OCI-LY1 (cell line): ENCODE data around the gene ANKRD33B.

Experiments
- H2AFZ ChIP-seq: fragments of 200-600 bp; sonication (generic), shearing (Covaris generic); 2 replicates; pipeline ENCODE4 v1.6.0; 2014; ENCODE audit warnings: antibody characterized with exemption, mild to moderate bottlenecking, low read length
- H3F3A ChIP-seq: fragments of 200-600 bp; sonication (generic), shearing (Covaris generic); 2 replicates; pipeline ENCODE4 v1.6.0; 2014; ENCODE audit warnings: mild to moderate bottlenecking, antibody characterized with exemption, low read length, moderate library complexity; ENCODE audit not compliant: insufficient read depth
- H3K27ac ChIP-seq: fragments of 200-600 bp; sonication (generic); 2 replicates; pipeline ENCODE4 v1.5.1; 2014; ENCODE audit warnings: low read length, mixed run types, mild to moderate bottlenecking, low read depth; ENCODE audit not compliant: poor library complexity, severe bottlenecking
- H3K27me3 ChIP-seq: fragments of 200-600 bp; sonication (generic); 2 replicates; pipeline ENCODE4 v1.6.0; 2014; ENCODE audit warnings: antibody characterized with exemption, mild to moderate bottlenecking, low read length, moderate library complexity; ENCODE audit not compliant: insufficient read depth
- H3K36me3 ChIP-seq: fragments of 200-600 bp; sonication (generic); 2 replicates; pipeline ENCODE4 v1.6.1; 2014; ENCODE audit warnings: mild to moderate bottlenecking, antibody characterized with exemption, low read length, moderate library complexity, mixed read lengths; ENCODE audit not compliant: insufficient read depth
- H3K4me1 ChIP-seq: fragments of 200-600 bp; sonication (generic); 2 replicates; pipeline ENCODE4 v1.5.1; 2014; ENCODE audit warnings: mild to moderate bottlenecking, low read length, moderate library complexity; ENCODE audit not compliant: insufficient read depth, severe bottlenecking
- H3K4me2 ChIP-seq: fragments of 200-600 bp; sonication (generic), shearing (Covaris generic); 2 replicates; pipeline ENCODE4 v1.6.1; 2014; ENCODE audit warnings: low read length
- H3K4me3 ChIP-seq: fragments of 200-600 bp; sonication (generic); 2 replicates; pipeline ENCODE4 v1.5.1; 2014; ENCODE audit warnings: low read length, low read depth, mild to moderate bottlenecking, mixed read lengths; ENCODE audit not compliant: poor library complexity, severe bottlenecking
- H3K79me2 ChIP-seq: fragments of 200-600 bp; shearing (Covaris generic); 2 replicates; pipeline ENCODE4 v1.6.1; 2016; ENCODE audit warnings: mixed run types, low read length, mixed read lengths; ENCODE audit not compliant: insufficient read depth
- H3K9ac ChIP-seq: fragments of 200-600 bp; sonication (generic), shearing (Covaris generic); 2 replicates; pipeline ENCODE4 v1.6.1; 2014; ENCODE audit warnings: mild to moderate bottlenecking, low read length, mixed read lengths
- H3K9me2 ChIP-seq: fragments of 200-600 bp; sonication (generic), shearing (Covaris generic); 2 replicates; pipeline ENCODE4 v1.6.1; 2014; ENCODE audit warnings: low read depth, mild to moderate bottlenecking, low read length, mixed read lengths
- H3K9me3 ChIP-seq: fragments of 200-600 bp; shearing (Covaris generic); 2 replicates; pipeline ENCODE4 v1.6.1; 2014; ENCODE audit warnings: low read length, mixed read lengths
- H4K20me1 ChIP-seq: fragments of 200-600 bp; sonication (generic), shearing (Covaris generic); 2 replicates; pipeline ENCODE4 v1.6.0; 2016; ENCODE audit warnings: mild to moderate bottlenecking, low read length; ENCODE audit not compliant: insufficient read depth
- EZH2 ChIP-seq: fragments of 200-600 bp; sonication (generic), shearing (Covaris generic); IDR thresholded peaks from 2 replicates; pipeline ENCODE4 v1.8.0; 2017; ENCODE audit warnings: borderline replicate concordance, mixed run types, mild to moderate bottlenecking, antibody characterized with exemption, low read length, moderate library complexity, mixed read lengths
- TF ChIP-seq, protein P1 (sequence below): fragments of 200-600 bp; sonication (generic), shearing (Covaris generic); IDR thresholded peaks from 2 replicates; pipeline ENCODE4 v1.5.1; 2017; ENCODE audit warnings: mild to moderate bottlenecking, antibody characterized with exemption, low read length, moderate library complexity, mixed read lengths

The ANKRD33B gene

DNA sequence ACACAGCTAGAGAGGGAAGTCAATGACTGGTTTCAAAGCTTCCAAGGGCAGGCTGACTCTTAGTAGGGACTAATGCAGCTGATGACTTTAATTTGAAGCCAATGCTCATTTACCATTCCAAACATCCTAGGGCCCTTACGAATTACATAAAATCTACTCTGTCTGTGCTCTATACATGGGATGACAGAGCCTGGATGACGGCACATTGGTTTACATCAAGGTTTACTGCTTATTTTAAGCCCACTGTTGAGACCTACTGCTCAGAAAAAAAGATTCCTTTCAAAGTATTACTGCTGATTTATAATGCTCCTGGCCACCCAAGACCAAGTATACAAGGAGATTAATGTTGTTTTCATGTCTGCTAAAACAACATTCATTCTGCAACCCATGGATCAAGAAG, 123.0 kb downstream of the ANKRD33B start:
- no peak overlapping the region for H3K9ac ChIP-seq
- H3K9me2 ChIP-seq: no peaks in the 10 kb centered on the region
- H3K4me2 ChIP-seq: no peak overlapping the region
- H3K9me3 ChIP-seq: no peaks in the 10 kb centered on the region
- no peaks in the 10 kb centered on the region for H3K79me2 ChIP-seq
- H2AFZ ChIP-seq: no peak overlapping the region
- TF ChIP-seq, protein P1, sequence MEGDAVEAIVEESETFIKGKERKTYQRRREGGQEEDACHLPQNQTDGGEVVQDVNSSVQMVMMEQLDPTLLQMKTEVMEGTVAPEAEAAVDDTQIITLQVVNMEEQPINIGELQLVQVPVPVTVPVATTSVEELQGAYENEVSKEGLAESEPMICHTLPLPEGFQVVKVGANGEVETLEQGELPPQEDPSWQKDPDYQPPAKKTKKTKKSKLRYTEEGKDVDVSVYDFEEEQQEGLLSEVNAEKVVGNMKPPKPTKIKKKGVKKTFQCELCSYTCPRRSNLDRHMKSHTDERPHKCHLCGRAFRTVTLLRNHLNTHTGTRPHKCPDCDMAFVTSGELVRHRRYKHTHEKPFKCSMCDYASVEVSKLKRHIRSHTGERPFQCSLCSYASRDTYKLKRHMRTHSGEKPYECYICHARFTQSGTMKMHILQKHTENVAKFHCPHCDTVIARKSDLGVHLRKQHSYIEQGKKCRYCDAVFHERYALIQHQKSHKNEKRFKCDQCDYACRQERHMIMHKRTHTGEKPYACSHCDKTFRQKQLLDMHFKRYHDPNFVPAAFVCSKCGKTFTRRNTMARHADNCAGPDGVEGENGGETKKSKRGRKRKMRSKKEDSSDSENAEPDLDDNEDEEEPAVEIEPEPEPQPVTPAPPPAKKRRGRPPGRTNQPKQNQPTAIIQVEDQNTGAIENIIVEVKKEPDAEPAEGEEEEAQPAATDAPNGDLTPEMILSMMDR: no peak
- TF ChIP-seq EZH2: no peak
- no peak overlapping the region for H3K27ac ChIP-seq
- no peaks in the 10 kb centered on the region for H3F3A ChIP-seq
- no peaks in the 10 kb centered on the region for H3K27me3 ChIP-seq
- peaks cover 17% of the 10 kb centered on the region; the same call in 1 of the 2 replicates for H3K36me3 ChIP-seq
- H4K20me1 ChIP-seq: no peaks in the 10 kb centered on the region
- no peak overlapping the region for H3K4me3 ChIP-seq
- no peaks in the 10 kb centered on the region for H3K4me1 ChIP-seq

DNA sequence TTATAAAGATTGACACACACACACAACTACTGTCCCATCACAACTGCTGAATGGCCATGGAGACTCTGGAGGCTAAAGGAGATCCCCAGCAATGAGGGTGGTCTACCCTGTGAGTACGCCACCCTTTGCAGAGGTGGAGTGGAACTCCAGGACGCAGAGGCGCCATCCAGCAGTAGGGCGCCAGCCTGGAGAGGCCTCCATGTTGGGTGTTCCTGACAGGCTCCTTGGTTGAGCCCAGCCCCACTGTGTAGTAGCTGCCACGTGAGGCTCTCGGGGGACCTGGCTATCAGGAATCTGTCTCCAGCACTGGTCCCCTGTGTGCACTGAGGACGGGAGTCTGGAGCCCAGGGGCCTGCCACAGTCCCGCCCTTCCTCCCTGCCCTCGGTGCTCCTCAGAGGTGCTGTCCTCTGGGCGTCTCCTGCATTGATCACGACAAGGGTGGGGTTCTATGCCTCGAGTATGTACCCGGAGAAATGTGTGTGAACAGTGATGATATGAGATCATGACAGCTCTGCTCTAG, 124.8 kb downstream of the ANKRD33B start:
- TF ChIP-seq EZH2: no peak
- TF ChIP-seq, protein P1: no peak
- Histone ChIP-seq H3K79me2 (no peaks in the 10 kb centered on the region), H3K9ac (no peak overlapping the region), H2AFZ (no peak overlapping the region), H3K9me3 (no peaks in the 10 kb centered on the region), H3K4me1 (no peaks in the 10 kb centered on the region), H3K9me2 (no peaks in the 10 kb centered on the region), H3K27me3 (no peaks in the 10 kb centered on the region), H3K4me3 (no peak overlapping the region), H4K20me1 (no peaks in the 10 kb centered on the region), H3F3A (no peaks in the 10 kb centered on the region), H3K4me2 (no peak overlapping the region), H3K27ac (no peak overlapping the region), H3K36me3 (peaks cover 7% of the 10 kb centered on the region; the same call in 1 of the 2 replicates)

DNA sequence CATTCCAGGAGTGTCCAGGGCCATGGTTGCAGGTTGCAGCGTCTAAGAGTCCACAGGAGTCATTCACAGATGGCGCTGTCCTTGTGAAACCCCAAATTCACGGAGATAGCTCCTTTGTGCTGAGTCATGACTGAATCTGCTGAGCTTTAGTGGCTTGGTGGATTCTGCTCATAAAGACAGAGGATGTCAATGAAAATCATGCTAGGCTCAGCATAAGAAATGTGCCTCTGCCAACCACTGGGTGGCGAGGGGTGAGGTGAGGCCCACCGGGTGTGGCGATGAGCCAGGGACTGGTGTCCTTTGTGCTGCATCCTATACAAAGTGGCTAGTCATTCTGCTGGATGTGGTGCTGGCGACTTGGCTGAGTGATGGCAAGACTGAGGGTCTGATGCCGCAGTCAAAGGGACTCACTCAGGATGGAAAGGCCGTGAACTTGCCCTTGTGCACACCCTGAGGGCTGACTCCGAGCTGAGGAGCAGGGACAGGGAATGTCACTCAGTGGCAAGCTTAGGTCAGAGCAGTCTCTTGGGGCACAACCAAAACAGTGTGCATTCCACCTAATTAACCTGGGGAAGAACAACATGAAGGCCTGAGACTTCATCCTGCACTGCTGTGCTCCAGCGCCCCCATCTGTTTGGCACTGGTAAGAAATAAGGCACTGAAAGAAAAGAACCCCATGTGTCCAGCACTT, 125.7 kb downstream of the ANKRD33B start:
- Histone ChIP-seq H3K9ac (no peak overlapping the region), H3F3A (no peaks in the 10 kb centered on the region), H2AFZ (no peak overlapping the region), H3K9me2 (no peaks in the 10 kb centered on the region), H3K79me2 (no peaks in the 10 kb centered on the region), H3K27me3 (no peaks in the 10 kb centered on the region), H3K4me3 (no peak overlapping the region), H3K36me3 (peaks cover 5% of the 10 kb centered on the region; the same call in 1 of the 2 replicates), H3K4me1 (no peaks in the 10 kb centered on the region), H3K9me3 (no peaks in the 10 kb centered on the region), H4K20me1 (no peaks in the 10 kb centered on the region), H3K4me2 (no peak overlapping the region), H3K27ac (no peak overlapping the region)
- no peak for TF ChIP-seq EZH2
- TF ChIP-seq, protein P1: peak; percentile 62
